Ovary (tissue), 3 donors: ENCODE data around the gene CD300H.

ENCODE experiments used
- CTCF ChIP-seq, 3 donors: fragments of 450-650 bp in 2 of 3; fragments of 200-600 bp in 1 of 3; IDR thresholded peaks; one replicate each; pipeline versions ENCODE4 v1.5.1 to v1.8.0; 2016 to 2022; ENCODE audit warnings: antibody characterized with exemption in 3 of 3, mild to moderate bottlenecking in 1 of 3
- POLR2A ChIP-seq: fragments of 450-650 bp; IDR thresholded peaks from one replicate; pipeline ENCODE4 v1.6.1; 2017; ENCODE audit warnings: antibody characterized with exemption, mild to moderate bottlenecking, moderate library complexity
- donor health status: DM: no; HTN: no; CAD: no.

- TF ChIP-seq CTCF (IDR thresholded peaks at IDR 0.05) = no peak
- TF ChIP-seq POLR2A = no peak
Measured at GRCh38 chr17:74527756-74528155, 39.6 kb downstream of the CD300H start.
